H1 (cell line): ENCODE data around the gene ING1. TPM values are rescaled to one million over a fixed set of nuclear protein-coding genes. Genes with fewer than 3 reads are reported as not detected.

Source experiments
- CTCF ChIA-PET: fragments of 300-600 bp; sonication (Branson Sonifier 250); formaldehyde crosslinking; loops from one replicate; lab custom pipeline; 2021; ENCODE audit not compliant: partially characterized antibody; lab: Charles Lee
- POLR2A ChIA-PET: fragments of 300-600 bp; sonication (Branson Sonifier 250); formaldehyde crosslinking; loops from one replicate; lab custom pipeline; 2021; ENCODE audit warnings: inconsistent platforms; ENCODE audit not compliant: partially characterized antibody; lab: Charles Lee
- DNase-seq, 2 experiments: peaks; one replicate each; pipeline versions ENCODE4 v3.0.0 to v3.0.0-alpha.2; 2010 to 2022; ENCODE audit warnings: low spot score in 2 of 2, low read depth in 1 of 2, mixed read lengths in 1 of 2
- FAIRE-seq: peaks from 2 replicates; lab custom pipeline; 2011; peaks lifted over from hg19 to GRCh38; lab: Jason Lieb, UNC
- H2AFZ ChIP-seq: 2 replicates; pipeline ENCODE4 v1.8.1; 2012; ENCODE audit warnings: low read length, inconsistent platforms
- H2AK5ac ChIP-seq: 2 replicates; pipeline ENCODE4 v1.6.1; 2013; ENCODE audit warnings: low read depth, low read length
- H2BK120ac ChIP-seq: replicated peaks from 2 replicates; pipeline ENCODE3; 2013; ENCODE audit warnings: low read depth, low read length, inconsistent platforms
- H2BK12ac ChIP-seq: 2 replicates; pipeline ENCODE4 v1.6.1; 2013; ENCODE audit warnings: low read depth, low read length
- H2BK15ac ChIP-seq: 2 replicates; pipeline ENCODE4 v1.6.1; 2013; ENCODE audit warnings: low read length
- H2BK20ac ChIP-seq: 2 replicates; pipeline ENCODE4 v1.6.1; 2013; ENCODE audit warnings: low read length
- H2BK5ac ChIP-seq: 2 replicates; pipeline ENCODE4 v1.6.1; 2013; ENCODE audit warnings: low read depth, low read length
- H3K14ac ChIP-seq: 2 replicates; pipeline ENCODE4 v1.6.1; 2013; ENCODE audit warnings: inconsistent platforms; ENCODE audit not compliant: insufficient read length
- H3K18ac ChIP-seq: 2 replicates; pipeline ENCODE4 v1.6.1; 2013; ENCODE audit warnings: low read length; ENCODE audit errors: extremely low read depth
- H3K23ac ChIP-seq: 2 replicates; pipeline ENCODE4 v1.6.1; 2013; ENCODE audit warnings: inconsistent platforms; ENCODE audit not compliant: insufficient read length
- H3K23me2 ChIP-seq: 2 replicates; pipeline ENCODE4 v1.6.1; 2013; ENCODE audit warnings: low read depth, low read length
- H3K27ac ChIP-seq: 2 replicates; pipeline ENCODE4 v1.6.1; 2011; ENCODE audit warnings: low read depth, low read length, inconsistent platforms
- H3K27me3 ChIP-seq, 4 experiments: replicated peaks in 1 of 4; 1 replicate in 1 of 4; 2 replicates in 3 of 4; pipeline versions ENCODE4 v1.6.1 to v1.8.1; 2011 to 2013; ENCODE audit warnings: low read length in 3 of 4, mild to moderate bottlenecking in 3 of 4, inconsistent platforms in 2 of 4, mixed read lengths in 2 of 4, moderate library complexity in 1 of 4; ENCODE audit not compliant: control insufficient read depth in 3 of 4, insufficient read depth in 3 of 4; ENCODE audit errors: extremely low read depth in 1 of 4
- H3K36me3 ChIP-seq, 4 experiments: 2 replicates each; pipeline versions ENCODE4 v1.6.1 to v1.8.1; 2011 to 2013; ENCODE audit warnings: mild to moderate bottlenecking in 4 of 4, low read length in 3 of 4, moderate library complexity in 2 of 4, control low read depth in 1 of 4, inconsistent platforms in 1 of 4; ENCODE audit not compliant: insufficient read depth in 4 of 4, control insufficient read depth in 2 of 4
- H3K4ac ChIP-seq: replicated peaks from 2 replicates; pipeline ENCODE3; 2013; ENCODE audit warnings: low read length, low read depth, mixed read lengths, inconsistent platforms; ENCODE audit not compliant: insufficient read length
- H3K4me1 ChIP-seq, 4 experiments: replicated peaks in 1 of 4; 1 replicate in 1 of 4; 2 replicates in 3 of 4; pipeline versions ENCODE4 v1.6.1 to v1.8.1; 2011 to 2013; ENCODE audit warnings: low read length in 3 of 4, inconsistent platforms in 2 of 4, mixed read lengths in 1 of 4; ENCODE audit not compliant: insufficient read depth in 4 of 4, control insufficient read depth in 3 of 4
- H3K4me2 ChIP-seq, 2 experiments: 2 replicates each; pipeline versions ENCODE4 v1.6.1 to v1.8.1; 2011 to 2013; ENCODE audit warnings: low read depth in 2 of 2, low read length in 2 of 2, control low read depth in 1 of 2, inconsistent platforms in 1 of 2, mild to moderate bottlenecking in 1 of 2; ENCODE audit not compliant: insufficient read depth in 1 of 2
- H3K4me3 ChIP-seq, 4 experiments: fragments of 200-600, 300-600 bp in 1 of 4; sonication (generic), shearing (Covaris generic), sonication (Bioruptor Twin) in 1 of 4; 2 replicates each; pipeline versions ENCODE4 v1.5.1 to v1.8.1; 2011 to 2016; ENCODE audit warnings: low read length in 4 of 4, low read depth in 3 of 4, control low read depth in 2 of 4, inconsistent platforms in 2 of 4, mild to moderate bottlenecking in 2 of 4, mixed read lengths in 1 of 4, moderate library complexity in 1 of 4; ENCODE audit not compliant: insufficient read depth in 2 of 4; ENCODE audit errors: extremely low read depth in 1 of 4
- H3K56ac ChIP-seq: replicated peaks from 2 replicates; pipeline ENCODE3; 2013; ENCODE audit warnings: low read depth, mild to moderate bottlenecking, mixed read lengths, low read length, inconsistent platforms; ENCODE audit not compliant: insufficient read length
- H3K79me1 ChIP-seq: 2 replicates; pipeline ENCODE4 v1.6.1; 2013; ENCODE audit warnings: low read depth, low read length, control low read depth
- H3K79me2 ChIP-seq, 2 experiments: 2 replicates each; pipeline versions ENCODE4 v1.6.1 to v1.8.1; 2012 to 2013; ENCODE audit warnings: low read length in 2 of 2, mild to moderate bottlenecking in 2 of 2, inconsistent platforms in 1 of 2; ENCODE audit not compliant: insufficient read depth in 2 of 2, control insufficient read depth in 1 of 2
- H3K9ac ChIP-seq, 4 experiments: replicated peaks in 1 of 4; 1 replicate in 1 of 4; 2 replicates in 3 of 4; pipeline versions ENCODE4 v1.6.1 to v1.8.1; 2011 to 2013; ENCODE audit warnings: low read depth in 3 of 4, low read length in 3 of 4, control low read depth in 2 of 4, mild to moderate bottlenecking in 2 of 4, moderate library complexity in 2 of 4, inconsistent platforms in 1 of 4; ENCODE audit errors: extremely low read depth in 1 of 4
- H3K9me3 ChIP-seq, 2 experiments: 2 replicates each; pipeline versions ENCODE4 v1.6.1 to v1.8.1; 2012 to 2013; ENCODE audit warnings: mild to moderate bottlenecking in 2 of 2, moderate library complexity in 2 of 2, control low read depth in 1 of 2, inconsistent platforms in 1 of 2, low read depth in 1 of 2, low read length in 1 of 2, mixed read lengths in 1 of 2; ENCODE audit not compliant: insufficient read depth in 2 of 2
- H4K20me1 ChIP-seq, 2 experiments: replicated peaks in 1 of 2; 2 replicates each; pipeline versions ENCODE3 to v1.8.1; 2011 to 2013; ENCODE audit warnings: inconsistent platforms in 2 of 2, low read length in 2 of 2, mild to moderate bottlenecking in 1 of 2; ENCODE audit not compliant: insufficient read depth in 2 of 2, control insufficient read depth in 1 of 2
- H4K5ac ChIP-seq: 2 replicates; pipeline ENCODE4 v1.6.1; 2013; ENCODE audit warnings: low read length, low read depth, mixed read lengths, inconsistent platforms; ENCODE audit not compliant: insufficient read length
- H4K8ac ChIP-seq: 2 replicates; pipeline ENCODE4 v1.8.0; 2013; ENCODE audit warnings: mild to moderate bottlenecking, moderate library complexity, low read length, inconsistent platforms; ENCODE audit not compliant: insufficient read depth; ENCODE audit errors: extremely low read depth
- H4K91ac ChIP-seq: replicated peaks from 2 replicates; pipeline ENCODE3; 2013; ENCODE audit warnings: low read length, mixed read lengths, inconsistent platforms; ENCODE audit not compliant: insufficient read length
- BRCA1 ChIP-seq: IDR thresholded peaks from 2 replicates; pipeline ENCODE4 v1.6.1; 2012; ENCODE audit warnings: low read depth, low read length, improper control_type of control experiment
- CHD1 ChIP-seq: IDR thresholded peaks from 2 replicates; pipeline ENCODE4 v1.6.1; 2012; ENCODE audit warnings: low read depth, low read length, improper control_type of control experiment
- GABPA ChIP-seq: IDR thresholded peaks from 2 replicates; pipeline ENCODE4 v1.6.1; 2011; ENCODE audit warnings: mild to moderate bottlenecking, low read length, moderate library complexity, borderline replicate concordance; ENCODE audit not compliant: insufficient read depth
- SAP30 ChIP-seq: fragments of 300-600 bp; sonication (generic); IDR thresholded peaks from 2 replicates; pipeline ENCODE4 v1.7.1; 2012; ENCODE audit warnings: low read length, moderate library complexity, mild to moderate bottlenecking, inconsistent platforms; ENCODE audit not compliant: insufficient read depth, insufficient replicate concordance
- WGBS, 2 experiments: shearing (Covaris generic) in 1 of 2; methylation state at CpG; one replicate each; pipeline versions ENCODE4 v1.1.6 to v1.1.7; 2013 to 2015; ENCODE audit warnings: low lambda C conversion rate in 2 of 2, mixed read lengths in 2 of 2, inconsistent platforms in 1 of 2, low coverage in 1 of 2, missing lambda C conversion rate in 1 of 2; ENCODE audit not compliant: insufficient replicate concordance in 2 of 2, insufficient coverage in 1 of 2, insufficient read length in 1 of 2; ENCODE audit errors: extremely low coverage in 1 of 2, missing lambda C conversion rate in 1 of 2; 5-methylcytosine and 5-hydroxymethylcytosine counted together
- polyA plus RNA-seq, 7 experiments: library from polyadenylated mRNA; depleted of rRNA in 3 of 7; stranded (reverse) in 5 of 7; unstranded in 2 of 7; fragments of >200 nt in 5 of 7; fragments of 200-250 nt in 2 of 7; gene quantifications; 1 replicate in 5 of 7; 2 replicates in 1 of 7; 4 replicates in 1 of 7; pipeline versions ENCODE4 v1.2.1 to v1.2.3, GENCODE V29; 2011 to 2013; ENCODE audit warnings: missing spikeins in 2 of 7, mixed read lengths in 2 of 7
- total RNA-seq: library from RNA; stranded (reverse); fragmentation: NEBNext Ultra II Directional; extraction: Animal tissue kit (Norgen Biotek cat#: 25700); gene quantifications from 2 replicates; pipeline ENCODE4 v1.2.1, GENCODE V29; 2021

The ING1 gene
- total and polyA plus RNA-seq, 2 of the 8 experiments (the other 6 are each of a cell fraction or from before 2014, with no cell fraction given), result 22.3 to 26.6 TPM

GRCh38 chr13:110767476-110767875 is 54.0 kb downstream of the ING1 start:
- no peak for DNase-seq
- H3K27me3 ChIP-seq, result no peaks in the 10 kb centered on the region; a peak in 1 of 7 replicates
- H3K23me2 ChIP-seq, result no peaks in the 10 kb centered on the region
- no peaks in the 10 kb centered on the region for H3K79me1 ChIP-seq
- no peak for FAIRE-seq
- H3K4ac ChIP-seq, result no peak overlapping the region
- no peak overlapping the region for H3K18ac ChIP-seq
- H2BK12ac ChIP-seq, result no peak overlapping the region
- no peak overlapping the region for H4K8ac ChIP-seq
- no peak overlapping the region for H3K23ac ChIP-seq
- H3K9ac ChIP-seq, result no peak overlapping the region
- H2BK20ac ChIP-seq, result no peak overlapping the region
- CTCF ChIA-PET, result interaction anchor here (0.5 to 1.6 kb wide), 5 partner anchors 9 to 1024 kb away, joined by 3 read pairs; no protein-coding TSS in a partner anchor
- POLR2A ChIA-PET, result interaction anchor here (0.6 to 0.8 kb wide), 2 partner anchors 55 to 74 kb away, joined by 3 to 4 read pairs; no protein-coding TSS in a partner anchor
- no peaks in the 10 kb centered on the region for H3K9me3 ChIP-seq
- no peak overlapping the region for H3K56ac ChIP-seq
- H2AK5ac ChIP-seq, result no peak overlapping the region
- no peak overlapping the region for H2AFZ ChIP-seq
- no peak overlapping the region for H2BK5ac ChIP-seq
- WGBS, 2 experiments, result 98% methylated on average over 7 of the region's 7 CpGs; no CpG with 5 or more reads in 1 of the 2 experiments
- no peak overlapping the region for H2BK15ac ChIP-seq
- H3K27ac ChIP-seq, result no peak overlapping the region
- no peak overlapping the region for H2BK120ac ChIP-seq
- no peak overlapping the region for H4K91ac ChIP-seq
- H3K4me2 ChIP-seq, result no peak overlapping the region
- H3K4me3 ChIP-seq, result no peak overlapping the region
- H3K14ac ChIP-seq, result no peak overlapping the region
- H4K20me1 ChIP-seq, result no peaks in the 10 kb centered on the region
- no peaks in the 10 kb centered on the region for H3K4me1 ChIP-seq
- no peak overlapping the region for H4K5ac ChIP-seq
- H3K36me3 ChIP-seq, result no peaks in the 10 kb centered on the region
- no peaks in the 10 kb centered on the region for H3K79me2 ChIP-seq
- TF ChIP-seq GABPA (no peak), CHD1 (no peak), SAP30 (no peak), BRCA1 (no peak)
